Skin of body (tissue), 2 donors: ENCODE measurements around the gene MPRIP. TPM values are rescaled to one million over a fixed set of nuclear protein-coding genes. Genes with fewer than 3 reads are reported as not detected.

Experiments used
- DNase-seq: peaks from one replicate; lab custom pipeline; 2025; lab: John Stamatoyannopoulos, UW
- total RNA-seq: library from RNA; depleted of rRNA; stranded (reverse); fragments of >200 nt; gene quantifications from one replicate; pipeline ENCODE4 v1.2.3, GENCODE V29; 2014

The MPRIP gene
- total RNA-seq, 1 donor from 2014 or later = 103 TPM

DNA sequence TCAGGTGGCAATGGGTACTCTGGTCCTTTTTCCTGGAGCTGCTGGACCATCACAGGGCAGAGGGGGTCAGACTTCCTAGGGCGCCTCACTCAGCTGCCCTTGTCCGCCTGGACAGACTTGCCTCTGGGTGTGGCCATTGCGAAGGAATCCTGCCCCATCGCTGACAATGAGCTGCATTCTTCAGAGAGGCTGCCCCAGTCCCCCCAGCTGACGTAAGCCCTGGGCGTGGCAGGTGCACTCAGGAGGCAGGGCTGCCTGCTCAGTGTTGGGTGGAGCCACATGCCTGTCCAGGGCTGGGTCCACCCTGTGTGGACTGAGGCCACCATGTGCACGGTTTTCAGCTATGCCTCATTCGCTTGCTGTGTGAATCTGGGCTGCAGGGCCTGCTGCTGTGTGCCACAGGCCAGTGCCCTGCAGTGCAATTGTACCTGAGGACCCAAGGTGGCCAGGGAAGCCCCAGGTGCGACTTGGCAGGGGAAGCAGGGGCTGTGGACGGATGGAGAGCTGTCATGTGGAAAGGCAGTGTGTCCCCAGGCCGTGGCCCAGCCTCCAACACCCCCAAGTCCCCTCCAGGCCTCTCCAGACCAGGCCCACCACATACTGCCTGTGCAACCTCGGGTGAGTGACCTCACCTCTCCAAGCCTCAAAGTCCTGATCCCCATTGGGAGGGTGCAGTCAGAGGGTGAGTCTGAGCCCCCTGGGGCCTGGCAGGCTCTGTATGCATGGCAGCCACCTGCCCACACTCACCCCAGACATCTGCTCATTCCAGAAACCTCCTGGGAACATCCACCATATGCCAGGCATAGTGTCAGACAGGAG is 14.0 kb upstream of the MPRIP start:
- DNase-seq = peak; percentile 43

DNA sequence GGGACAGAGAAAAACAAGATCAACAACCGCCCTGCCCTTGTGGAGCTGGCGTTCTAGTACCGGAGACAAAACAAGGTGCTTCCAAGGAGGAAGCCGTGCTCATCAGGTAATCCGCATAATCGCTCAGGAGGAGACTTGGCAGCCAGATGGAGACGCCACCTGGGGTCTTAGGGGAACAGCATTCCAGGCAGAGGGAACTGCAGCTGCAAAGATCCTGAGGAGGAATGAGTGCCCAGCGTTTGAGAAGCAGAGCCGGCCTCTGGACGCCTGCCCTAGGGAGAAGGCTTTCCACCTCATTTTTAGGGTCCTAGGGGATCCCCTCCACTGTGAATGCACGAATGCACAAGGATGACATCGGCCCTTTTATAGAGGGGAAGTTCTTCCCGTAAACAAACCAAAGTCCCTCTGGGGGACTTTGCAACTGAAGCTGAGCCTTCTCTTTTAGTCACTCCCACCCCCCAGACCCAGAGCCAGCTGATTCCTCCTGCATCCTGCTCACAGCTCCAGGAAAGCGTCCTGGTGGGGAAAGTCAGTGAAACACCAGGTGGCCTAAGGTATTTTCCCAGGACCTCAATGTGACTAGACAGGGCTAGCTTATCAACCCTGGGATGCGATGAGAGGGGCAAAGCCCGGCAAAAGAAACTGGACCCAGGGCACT is 13.2 kb upstream of the MPRIP start:
- DNase-seq = no peak

DNA sequence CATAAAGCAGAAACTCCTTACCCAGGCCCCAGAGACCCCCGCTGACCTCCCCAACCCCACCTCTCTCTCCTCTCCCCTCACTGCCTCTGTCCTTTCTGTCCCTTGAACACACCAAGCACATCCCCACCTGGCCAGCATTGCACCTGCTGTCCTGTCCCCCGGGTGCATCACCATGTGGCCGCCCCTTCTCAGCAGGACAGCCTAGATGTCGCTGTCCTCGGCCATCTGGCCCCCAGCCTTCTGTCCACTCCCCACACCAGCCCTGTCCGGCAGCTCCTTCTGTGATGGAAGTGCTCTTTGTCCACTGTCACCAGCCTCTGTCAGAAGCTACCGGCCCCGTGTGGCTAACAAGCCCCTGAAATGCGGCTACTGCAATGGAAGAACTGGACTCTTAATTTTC is 12.3 kb upstream of the MPRIP start:
- DNase-seq = no peak

DNA sequence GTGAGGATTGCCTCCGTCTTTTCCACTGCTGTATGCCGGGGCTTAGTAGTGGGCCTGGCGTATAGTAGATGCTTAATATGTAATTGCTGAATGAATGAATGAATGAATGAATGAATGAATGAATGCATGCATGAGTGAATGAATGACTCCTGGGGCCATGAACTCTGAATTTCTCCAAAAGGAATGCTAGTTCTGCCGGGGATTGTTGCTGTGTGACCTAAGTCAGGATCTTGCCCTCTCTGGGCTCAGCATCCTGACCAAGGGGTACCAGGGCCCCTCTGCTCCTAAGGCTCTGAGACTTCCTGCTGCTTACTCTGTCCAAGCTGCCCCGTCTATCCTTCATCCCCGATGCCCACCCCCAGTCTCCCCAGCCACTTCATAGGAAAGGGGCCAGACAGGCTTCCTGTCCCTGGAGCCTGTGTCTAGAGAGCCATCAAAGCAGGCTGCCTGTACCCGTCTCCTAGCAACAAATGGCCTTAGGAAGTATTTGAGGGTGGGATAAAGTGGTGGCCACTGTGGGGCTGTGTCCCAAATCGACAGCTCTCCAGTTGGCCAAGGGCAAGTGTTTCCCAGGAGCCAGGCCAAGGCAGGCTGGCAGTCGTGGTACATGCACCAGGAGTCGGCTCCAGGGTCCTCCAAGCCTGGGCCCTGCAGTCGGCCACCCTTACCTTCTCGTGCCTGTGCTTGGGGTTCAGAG is 11.6 kb upstream of the MPRIP start:
- DNase-seq = no peak

DNA sequence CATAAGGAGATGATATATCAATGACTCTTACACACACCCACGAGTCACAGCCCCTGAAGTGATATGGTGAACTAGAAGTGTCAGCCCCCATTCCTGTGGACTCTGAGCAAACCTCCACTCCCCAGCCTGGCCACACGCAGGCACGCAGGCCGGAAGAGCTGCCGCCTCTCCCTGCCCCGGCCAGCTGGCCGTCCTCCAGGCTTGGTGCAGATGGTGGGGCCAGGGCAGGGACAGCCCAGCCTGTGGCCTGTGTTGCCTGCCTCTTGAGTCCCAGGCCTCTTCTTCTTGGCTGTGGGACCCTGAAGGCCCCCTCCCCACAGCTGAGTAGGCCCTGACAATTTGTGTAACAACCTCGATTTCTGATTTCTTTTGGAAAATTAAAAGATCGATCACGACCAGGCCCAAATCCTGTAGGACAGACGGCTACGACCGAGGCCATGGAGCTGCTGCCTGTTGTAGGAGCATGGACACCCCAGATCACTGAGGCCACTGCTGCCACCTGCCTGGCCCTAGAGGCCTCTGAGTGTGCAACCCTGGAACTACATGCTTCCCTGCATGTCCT is 10.0 kb upstream of the MPRIP start:
- DNase-seq = no peak

DNA sequence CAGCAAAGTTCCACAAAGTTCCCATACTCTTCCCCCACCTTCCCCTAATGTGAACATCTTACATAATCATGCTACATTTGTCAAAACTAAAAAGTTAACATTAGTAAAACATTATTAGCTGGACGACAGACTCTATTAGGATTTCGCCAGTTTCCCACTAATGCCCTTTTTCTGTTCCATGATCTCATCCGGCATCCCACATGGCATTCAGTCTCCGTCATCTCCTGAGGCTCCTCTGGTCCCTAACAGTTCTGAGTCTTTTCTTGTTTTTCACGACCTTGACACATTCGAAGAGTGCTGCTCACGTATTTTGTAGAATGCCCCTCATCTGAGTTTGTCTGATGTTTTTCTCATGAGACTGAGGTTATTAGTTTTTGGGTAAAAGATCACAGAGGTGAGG is 8.8 kb upstream of the MPRIP start:
- DNase-seq = no peak

DNA sequence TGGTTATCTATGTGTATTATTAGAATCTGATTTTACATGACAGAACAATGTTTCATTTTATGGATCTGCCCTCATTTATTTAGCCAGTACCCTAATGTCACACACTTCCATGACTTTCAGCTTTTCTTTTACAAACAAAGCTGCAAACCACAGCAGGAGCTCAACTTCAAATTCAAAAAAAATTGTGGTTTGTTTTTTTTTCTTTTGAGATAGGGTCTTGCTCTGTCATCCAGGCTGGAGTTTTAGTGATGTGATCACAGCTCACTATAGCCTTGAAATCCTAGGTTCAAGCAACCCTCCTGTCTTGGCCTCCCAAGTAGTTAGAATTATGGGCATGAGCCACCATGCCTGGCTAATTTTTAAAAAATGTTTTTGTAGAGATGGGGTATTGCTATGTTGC is 8.2 kb upstream of the MPRIP start:
- no peak for DNase-seq

DNA sequence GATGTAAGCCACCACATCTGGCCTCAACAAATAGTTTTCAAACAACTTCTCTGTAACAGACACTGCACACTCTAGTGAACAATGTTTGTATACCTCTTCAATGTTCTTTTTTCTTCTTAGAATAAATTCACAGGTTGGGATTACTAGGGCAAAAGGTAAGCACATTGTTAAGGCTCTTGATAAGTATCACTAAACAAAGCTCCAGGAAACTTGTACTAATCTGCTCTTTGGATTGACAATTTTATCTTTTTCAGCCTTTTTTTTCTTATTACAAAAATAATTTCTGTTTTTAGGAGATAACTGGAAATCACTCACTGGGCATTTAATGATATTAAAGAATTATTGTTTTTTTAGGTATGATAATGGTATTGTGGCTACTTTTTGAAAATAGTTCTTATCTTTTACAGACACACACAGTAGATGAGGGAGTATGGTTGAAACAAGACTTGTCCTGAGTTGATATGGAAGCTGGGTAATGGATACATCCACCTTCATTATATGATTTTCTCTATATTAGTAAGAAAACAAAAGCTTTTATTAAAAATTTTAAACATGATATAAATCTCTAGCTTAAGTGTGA is 7.7 kb upstream of the MPRIP start:
- no peak for DNase-seq

DNA sequence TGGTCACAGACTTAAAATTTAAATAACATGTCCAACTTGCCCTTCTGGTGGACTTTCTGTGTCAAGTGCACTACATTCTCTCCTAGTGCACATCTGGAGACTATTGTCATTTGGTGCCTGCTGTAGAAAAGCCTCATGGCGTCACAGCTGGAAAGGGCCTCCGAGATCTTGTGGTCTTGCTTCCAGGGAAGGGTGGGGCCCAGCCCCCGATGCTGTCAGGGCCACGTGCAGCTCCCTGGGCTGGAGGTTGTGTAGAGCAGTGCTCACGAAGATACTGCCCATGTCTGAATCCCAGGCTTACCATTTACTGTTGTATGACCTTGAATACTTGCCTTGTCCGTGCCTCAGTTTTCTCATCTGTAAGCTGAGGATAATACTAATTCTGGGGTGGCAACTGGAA is 6.8 kb upstream of the MPRIP start:
- peak; percentile 40 for DNase-seq

DNA sequence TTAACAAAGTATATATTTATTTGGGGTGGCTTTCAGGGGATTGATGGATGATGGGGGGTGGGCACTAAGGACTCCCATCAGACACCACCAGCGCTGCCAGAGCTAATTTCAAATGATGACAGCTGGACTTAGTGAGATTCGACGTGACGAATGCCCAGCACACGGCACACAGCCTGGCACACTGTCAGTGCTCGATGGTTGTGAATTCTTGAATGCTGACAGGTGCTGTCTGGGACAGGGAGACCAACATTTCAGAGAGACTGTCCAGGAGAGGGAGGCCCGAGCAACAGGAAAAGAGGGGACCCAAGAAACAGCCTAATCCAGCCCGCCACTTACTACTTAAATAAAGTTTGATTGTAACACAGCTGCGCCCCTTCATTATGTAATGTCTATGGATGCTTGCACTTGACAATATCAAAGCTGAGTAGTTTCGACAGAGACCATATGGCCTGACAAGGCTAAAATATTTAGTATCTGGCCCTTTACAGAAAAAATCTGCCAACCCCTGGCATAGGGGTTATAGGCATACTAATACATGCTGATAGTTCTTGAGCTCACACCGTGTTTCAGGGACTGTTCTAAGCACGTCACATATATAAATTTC is 6.2 kb upstream of the MPRIP start:
- no peak for DNase-seq

DNA sequence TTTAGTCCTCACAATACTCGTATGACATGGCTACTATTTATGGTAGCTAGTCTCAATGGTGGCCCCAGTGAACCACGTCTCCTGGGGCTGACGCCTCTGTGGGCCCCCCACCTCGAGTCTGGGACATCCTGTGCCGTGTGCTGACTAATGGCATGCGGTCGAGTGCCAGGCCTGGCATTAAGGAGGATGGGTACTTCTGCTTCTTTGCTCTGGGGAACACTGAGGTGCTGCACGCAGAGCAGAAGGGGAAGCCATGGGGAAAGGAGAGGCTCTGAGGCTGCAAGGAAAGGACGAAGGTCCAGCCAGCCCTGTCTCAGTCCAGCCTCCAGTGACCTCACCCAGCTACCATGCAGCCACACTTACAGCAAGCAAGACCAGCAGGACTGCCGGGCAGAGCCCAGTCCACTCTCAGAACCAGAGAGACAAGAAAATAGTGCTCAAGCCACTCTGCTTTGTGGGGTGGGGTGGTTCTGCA is 5.7 kb upstream of the MPRIP start:
- no peak for DNase-seq

DNA sequence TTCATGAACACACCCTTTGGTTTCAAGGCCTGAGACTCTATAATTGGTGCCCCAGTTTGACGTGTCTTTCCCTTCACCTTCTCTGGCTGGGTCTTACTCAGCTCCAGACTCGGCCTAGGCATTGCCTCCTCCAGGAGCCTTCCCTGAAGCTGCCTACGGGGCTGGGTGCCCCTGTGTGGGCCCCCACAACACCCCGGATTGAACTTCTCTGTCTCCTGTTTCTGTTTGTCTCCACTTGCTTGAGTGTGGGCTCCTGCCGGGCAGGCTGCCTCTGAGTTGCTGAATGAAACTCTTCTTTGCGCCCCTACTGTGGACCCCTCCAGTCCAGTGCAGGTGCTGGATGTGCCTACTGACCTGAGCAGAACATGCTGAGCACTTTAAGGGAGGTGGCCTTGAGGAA is 2.3 kb upstream of the MPRIP start:
- no peak for DNase-seq

DNA sequence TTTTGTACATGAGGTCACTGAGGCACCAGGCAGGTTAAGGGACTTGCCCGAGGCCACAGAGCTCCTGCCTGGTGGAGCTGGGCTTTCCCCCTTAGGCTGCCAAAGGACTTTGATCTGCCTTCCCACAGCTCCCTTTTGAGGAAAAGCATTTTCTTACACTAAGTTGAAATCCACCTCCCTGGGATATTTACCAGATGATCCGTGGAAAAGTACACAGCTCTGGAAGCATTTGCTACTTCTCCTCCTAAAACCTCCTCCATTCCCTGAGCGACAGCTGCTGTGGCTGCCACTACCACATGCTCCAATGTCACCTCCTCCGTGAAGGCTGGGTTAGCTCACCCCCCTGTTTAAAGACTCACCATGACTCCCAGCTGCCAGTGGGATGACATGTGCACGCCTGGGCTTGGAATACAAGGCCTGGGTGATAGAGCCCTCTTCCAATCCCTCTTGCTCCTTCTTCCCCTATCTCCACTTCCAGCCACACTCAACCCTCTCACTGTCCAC is 1.2 kb upstream of the MPRIP start:
- DNase-seq = no peak

DNA sequence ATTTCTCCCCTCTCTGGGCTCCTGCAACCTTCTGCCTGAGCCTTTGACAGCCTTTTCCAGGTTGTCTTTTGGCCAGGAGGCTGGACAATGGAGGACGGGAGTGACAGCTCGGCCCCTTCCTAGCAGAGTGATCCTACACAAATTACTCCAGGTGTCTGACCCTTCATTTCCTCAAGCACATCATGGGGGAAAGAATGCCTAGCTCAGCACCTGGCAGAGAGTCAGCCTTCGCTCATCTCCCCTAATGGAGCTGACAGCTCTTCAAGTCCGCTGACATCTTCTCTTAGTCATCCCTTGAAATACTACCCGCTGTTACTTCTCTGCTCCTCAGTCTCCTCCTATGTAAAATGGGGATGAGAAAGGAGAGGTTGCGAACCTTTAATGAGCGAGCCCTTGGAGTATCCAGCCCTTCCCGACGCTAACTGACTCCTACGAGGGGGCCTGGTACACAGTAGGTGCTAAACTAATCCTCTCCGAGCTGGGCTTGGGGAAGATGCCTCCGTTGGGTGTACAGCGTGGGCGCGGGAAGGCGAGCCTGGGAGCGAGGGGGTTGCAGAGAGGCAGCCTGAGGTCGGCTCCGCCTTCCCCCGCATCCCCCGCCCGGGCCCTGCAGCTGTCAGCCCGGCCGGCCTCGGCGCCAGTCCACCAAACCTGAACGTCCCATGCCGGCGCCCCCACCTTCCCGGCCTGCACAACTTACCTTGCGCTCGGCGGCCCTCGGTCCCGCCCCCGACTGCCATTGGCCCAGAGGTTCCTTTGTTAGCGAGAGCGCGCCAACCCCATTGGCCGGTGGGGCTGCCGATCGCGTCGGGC is 480 bp upstream of the MPRIP start:
- DNase-seq = peak; percentile 94

DNA sequence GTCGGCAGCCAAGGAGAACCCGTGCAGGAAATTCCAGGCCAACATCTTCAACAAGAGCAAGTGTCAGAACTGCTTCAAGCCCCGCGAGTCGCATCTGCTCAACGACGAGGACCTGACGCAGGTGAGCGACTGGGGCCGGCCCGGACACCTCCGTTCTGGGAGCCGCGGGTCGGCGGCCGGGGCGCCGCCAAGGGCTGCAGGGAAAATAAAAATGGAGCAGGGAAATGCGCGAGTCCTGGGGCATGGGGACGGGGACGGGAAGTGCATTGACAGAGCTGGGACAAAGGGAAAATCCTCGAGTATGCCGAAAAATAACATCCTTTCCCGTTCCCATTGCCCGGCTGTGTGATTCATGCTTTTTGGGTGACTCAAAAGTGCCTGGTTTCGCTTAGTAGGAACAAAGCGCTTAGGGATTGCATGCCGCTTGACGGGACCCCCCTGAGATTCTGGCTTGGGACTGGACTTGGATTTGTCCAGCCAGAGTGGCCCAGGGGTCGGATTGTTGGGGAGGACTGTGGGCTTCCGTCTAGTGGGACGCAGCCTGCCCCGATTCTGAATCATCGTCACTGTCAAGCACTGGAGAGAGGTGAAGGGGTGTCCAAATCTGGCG is 699 bp downstream of the MPRIP start:
- DNase-seq = no peak

DNA sequence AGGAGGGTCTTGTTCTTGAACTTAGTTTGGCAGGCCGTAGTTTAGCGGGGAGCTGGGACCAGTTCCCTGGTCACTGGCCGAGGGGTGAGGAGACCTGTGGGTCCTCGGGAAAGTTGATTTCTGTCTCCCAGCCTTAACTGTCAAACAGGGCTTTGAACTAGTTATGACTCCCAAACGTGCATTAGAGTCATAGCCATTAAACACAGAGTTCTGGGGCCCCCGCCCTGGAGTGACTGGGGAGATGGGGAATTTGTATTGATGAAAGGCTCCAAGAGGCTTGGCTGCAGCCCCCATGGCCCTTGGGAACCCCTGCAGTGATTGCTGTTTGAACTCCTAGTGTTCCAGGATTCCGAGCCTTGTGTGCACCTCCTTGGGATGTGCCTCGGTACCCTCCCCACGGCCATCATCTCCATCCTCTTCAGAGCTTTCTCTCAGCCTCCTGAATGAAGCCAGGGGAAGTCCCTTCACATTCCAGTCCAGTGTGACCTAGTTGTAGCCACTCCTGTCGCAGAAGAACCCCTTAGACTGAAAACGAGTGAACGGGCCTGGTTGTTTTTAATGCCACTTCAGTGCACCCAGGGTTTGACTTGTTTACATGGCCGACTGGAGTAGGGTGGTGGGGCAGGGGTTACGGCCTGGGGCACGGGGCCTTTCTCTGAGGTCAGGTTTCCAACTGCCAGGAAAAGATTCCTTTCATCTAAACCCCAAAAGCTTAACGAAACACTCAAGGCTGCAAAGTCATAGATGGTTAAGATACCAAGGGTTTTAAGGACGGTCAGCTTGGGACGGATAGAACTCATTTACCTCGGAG is 1.4 kb downstream of the MPRIP start:
- no peak for DNase-seq

DNA sequence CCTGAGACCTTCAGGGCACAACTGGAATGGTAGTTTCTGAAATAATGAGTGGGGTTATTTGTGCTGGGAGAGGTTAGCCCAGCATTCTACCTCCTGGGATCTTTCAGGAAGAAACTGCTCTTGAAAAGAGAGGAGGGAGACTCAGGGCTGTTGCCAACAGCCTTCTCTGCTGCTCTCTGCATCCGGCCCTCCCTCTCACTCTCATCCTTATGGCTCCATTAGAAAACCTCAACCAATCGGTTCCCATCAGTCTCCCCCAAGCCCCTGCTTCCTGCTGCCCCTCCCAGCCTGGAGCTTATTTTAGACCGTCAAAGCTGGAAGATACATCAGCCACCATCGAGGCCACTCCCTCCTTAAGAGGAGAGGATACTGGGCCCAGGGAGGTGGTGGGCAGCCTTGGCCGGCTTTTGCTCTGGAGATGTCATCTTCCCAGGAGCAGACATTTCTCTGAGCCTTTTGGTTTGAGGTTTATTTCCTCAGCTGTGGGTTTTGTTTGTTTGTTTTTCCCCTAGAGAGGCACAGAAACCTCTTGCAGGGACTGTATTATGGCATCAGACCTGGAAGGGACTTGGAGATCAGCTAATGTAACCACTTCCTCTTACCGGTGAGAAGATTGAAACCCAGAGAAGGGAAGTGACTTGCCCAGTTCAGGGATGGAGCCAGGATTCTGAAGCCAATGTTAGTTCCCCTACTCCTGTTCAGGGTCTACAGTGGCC is 2.7 kb downstream of the MPRIP start:
- peak; percentile 90 for DNase-seq

DNA sequence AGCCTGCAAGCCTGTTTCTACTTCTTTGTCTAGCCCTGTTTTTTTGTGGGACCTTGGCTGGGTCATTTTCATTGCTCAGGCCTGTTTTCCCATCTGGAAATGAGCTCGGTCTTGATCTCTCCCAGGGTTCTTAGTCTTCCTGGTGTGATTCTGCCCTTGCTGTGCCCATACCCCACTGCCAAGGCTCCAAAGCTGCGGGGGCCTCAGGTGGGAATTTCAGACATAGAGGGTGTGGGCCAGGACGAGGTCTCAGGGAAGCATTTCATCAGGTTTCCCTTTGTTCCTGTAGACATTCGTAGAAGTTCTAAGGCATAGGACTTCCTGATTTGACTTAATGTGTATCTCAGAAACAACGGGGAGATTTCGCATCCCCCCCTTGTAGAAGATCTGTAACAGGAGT is 5.8 kb downstream of the MPRIP start:
- no peak for DNase-seq
